ENCODE data around the gene PEA15. TPM values are rescaled to one million over a fixed set of nuclear protein-coding genes. Genes with fewer than 3 reads are reported as not detected.

The PEA15 gene
- total and polyA plus RNA-seq, 7 experiments from 2014 or later, result 4.7 to 38.6 (median 13.2) TPM

- Histone ChIP-seq H3K36me3 (ENCODE audit: control insufficient read depth in 2 of 3, insufficient read depth in 3 of 3, low read length in 3 of 3) (no peaks in the 10 kb centered on the region), H3K27me3 (ENCODE audit: control insufficient read depth in 2 of 2, insufficient read depth in 2 of 2, low read length in 2 of 2) (no peaks in the 10 kb centered on the region), H3K9me3 (ENCODE audit: control insufficient read depth in 2 of 3, low read length in 3 of 3) (no peaks in the 10 kb centered on the region), H3K4me3 (ENCODE audit: low read length) (no peak overlapping the region), H3K27ac (ENCODE audit: low read depth, low read length) (no peak overlapping the region), H3K4me1 (ENCODE audit: control insufficient read depth in 2 of 2, insufficient read depth in 2 of 2, low read length in 2 of 2) (no peaks in the 10 kb centered on the region)
- DNase-seq (no peak), ATAC-seq (no peak)
- Mint-ChIP-seq H3K27me3 (peaks cover 0 to 5% (median 0%) of the 10 kb centered on the region in 5 donors), H3K27ac (no peak overlapping the region), H3K4me3 (no peak overlapping the region), H3K36me3 (no peaks in the 10 kb centered on the region), H3K4me1 (peaks cover 0 to 2% (median 0%) of the 10 kb centered on the region in 7 donors), H3K9me3 (no peaks in the 10 kb centered on the region)
- intact Hi-C loops (cut with micrococcal nuclease), result loop anchor here (1.0 to 5.0 kb wide), 7 partner anchors 25 to 413 kb away; no protein-coding TSS in a partner anchor
- CTCF ChIA-PET, result interaction anchor here (0.6 to 4.2 kb wide), 15 partner anchors 9 to 185 kb away, joined by 3 to 47 read pairs (median 4); no protein-coding TSS in a partner anchor
- POLR2A ChIA-PET, result no interaction called here
These were observed 11.1 kb upstream of the PEA15 start for GRCh38 chr1:160193832-160194736.

GRCh38 chr1:160194737-160195059 is 10.5 kb upstream of the PEA15 start:
- ATAC-seq, result no peak
- Mint-ChIP-seq H3K27me3 (peaks cover 0 to 2% (median 0%) of the 10 kb centered on the region in 5 donors), H3K4me3 (no peak overlapping the region), H3K36me3 (no peaks in the 10 kb centered on the region), H3K27ac (no peak overlapping the region), H3K4me1 (peaks cover 0 to 2% (median 0%) of the 10 kb centered on the region in 7 donors), H3K9me3 (no peaks in the 10 kb centered on the region)
- DNase-seq, result no peak
- H3K4me1 ChIP-seq (ENCODE audit: control insufficient read depth in 2 of 2, insufficient read depth in 2 of 2, low read length in 2 of 2), result no peaks in the 10 kb centered on the region
- H3K9me3 ChIP-seq (ENCODE audit: control insufficient read depth in 2 of 3, low read length in 3 of 3), result no peaks in the 10 kb centered on the region
- H3K27me3 ChIP-seq (ENCODE audit: control insufficient read depth in 2 of 2, insufficient read depth in 2 of 2, low read length in 2 of 2), result no peaks in the 10 kb centered on the region
- intact Hi-C loops (cut with micrococcal nuclease), result loop anchor here in 1 of 2 donors (5.0 kb wide), 1 partner anchor 38 kb away; no protein-coding TSS in a partner anchor
- H3K27ac ChIP-seq (ENCODE audit: low read depth, low read length), result no peak overlapping the region
- H3K4me3 ChIP-seq (ENCODE audit: low read length), result no peak overlapping the region
- CTCF ChIA-PET, result interaction anchor here (2.2 to 3.0 kb wide), 2 partner anchors 57 to 97 kb away, joined by 6 to 15 read pairs; no protein-coding TSS in a partner anchor
- POLR2A ChIA-PET, result no interaction called here
- no peaks in the 10 kb centered on the region for H3K36me3 ChIP-seq (ENCODE audit: control insufficient read depth in 2 of 3, insufficient read depth in 3 of 3, low read length in 3 of 3)

- ChIA-PET CTCF (interaction anchor here (0.9 to 3.0 kb wide), 5 partner anchors 12 to 95 kb away, joined by 3 to 15 read pairs (median 4); no protein-coding TSS in a partner anchor), POLR2A (interaction anchor here (1.0 kb wide), 1 partner anchor 95 kb away, joined by 3 read pairs; no protein-coding TSS in a partner anchor)
- Mint-ChIP-seq H3K27me3 (peaks cover 0 to 2% (median 0%) of the 10 kb centered on the region in 5 donors), H3K4me3 (no peak overlapping the region), H3K4me1 (peaks cover 0 to 2% (median 0%) of the 10 kb centered on the region in 7 donors), H3K27ac (no peak overlapping the region), H3K9me3 (no peaks in the 10 kb centered on the region), H3K36me3 (no peaks in the 10 kb centered on the region)
- no peak for DNase-seq
- no peak overlapping the region for H3K4me3 ChIP-seq (ENCODE audit: low read length)
- H3K9me3 ChIP-seq (ENCODE audit: control insufficient read depth in 2 of 3, low read length in 3 of 3), result no peaks in the 10 kb centered on the region
- no peak overlapping the region for H3K27ac ChIP-seq (ENCODE audit: low read depth, low read length)
- no peaks in the 10 kb centered on the region for H3K36me3 ChIP-seq (ENCODE audit: control insufficient read depth in 2 of 3, insufficient read depth in 3 of 3, low read length in 3 of 3)
- no peak for ATAC-seq
- H3K27me3 ChIP-seq (ENCODE audit: control insufficient read depth in 2 of 2, insufficient read depth in 2 of 2, low read length in 2 of 2), result no peaks in the 10 kb centered on the region
- intact Hi-C loops (cut with micrococcal nuclease), result no loop called here
- H3K4me1 ChIP-seq (ENCODE audit: control insufficient read depth in 2 of 2, insufficient read depth in 2 of 2, low read length in 2 of 2), result no peaks in the 10 kb centered on the region
These were observed 9.0 kb upstream of the PEA15 start for GRCh38 chr1:160196143-160196542.

GRCh38 chr1:160197231-160197630 is 8.0 kb upstream of the PEA15 start:
- Mint-ChIP-seq H3K27ac (no peak overlapping the region), H3K4me1 (peaks cover 0 to 2% (median 0%) of the 10 kb centered on the region in 7 donors), H3K9me3 (no peaks in the 10 kb centered on the region), H3K27me3 (peaks cover 0 to 2% (median 0%) of the 10 kb centered on the region in 5 donors), H3K36me3 (no peaks in the 10 kb centered on the region), H3K4me3 (no peak overlapping the region)
- no peaks in the 10 kb centered on the region for H3K27me3 ChIP-seq (ENCODE audit: control insufficient read depth in 2 of 2, insufficient read depth in 2 of 2, low read length in 2 of 2)
- ChIA-PET CTCF (interaction anchor here (0.6 to 3.0 kb wide), 3 partner anchors 14 to 109 kb away, joined by 3 to 15 read pairs (median 3); no protein-coding TSS in a partner anchor), POLR2A (no interaction called here)
- DNase-seq, result no peak
- H3K4me3 ChIP-seq (ENCODE audit: low read length), result no peak overlapping the region
- intact Hi-C loops (cut with micrococcal nuclease), result no loop called here
- no peaks in the 10 kb centered on the region for H3K4me1 ChIP-seq (ENCODE audit: control insufficient read depth in 2 of 2, insufficient read depth in 2 of 2, low read length in 2 of 2)
- no peaks in the 10 kb centered on the region for H3K36me3 ChIP-seq (ENCODE audit: control insufficient read depth in 2 of 3, insufficient read depth in 3 of 3, low read length in 3 of 3)
- no peak overlapping the region for H3K27ac ChIP-seq (ENCODE audit: low read depth, low read length)
- no peaks in the 10 kb centered on the region for H3K9me3 ChIP-seq (ENCODE audit: control insufficient read depth in 2 of 3, low read length in 3 of 3)
- ATAC-seq, result no peak

GRCh38 chr1:160200786-160201185 is 4.4 kb upstream of the PEA15 start:
- no peak for ATAC-seq
- DNase-seq, result no peak
- Histone ChIP-seq H3K4me3 (ENCODE audit: low read length) (no peak overlapping the region), H3K27me3 (ENCODE audit: control insufficient read depth in 2 of 2, insufficient read depth in 2 of 2, low read length in 2 of 2) (no peaks in the 10 kb centered on the region), H3K36me3 (ENCODE audit: control insufficient read depth in 2 of 3, insufficient read depth in 3 of 3, low read length in 3 of 3) (no peaks in the 10 kb centered on the region), H3K4me1 (ENCODE audit: control insufficient read depth in 2 of 2, insufficient read depth in 2 of 2, low read length in 2 of 2) (peaks cover 4 to 10% of the 10 kb centered on the region in 2 donors), H3K9me3 (ENCODE audit: control insufficient read depth in 2 of 3, low read length in 3 of 3) (no peaks in the 10 kb centered on the region), H3K27ac (ENCODE audit: low read depth, low read length) (no peak overlapping the region)
- peaks cover 0 to 14% (median 11%) of the 10 kb centered on the region in 7 donors for H3K4me1 Mint-ChIP-seq
- no peaks in the 10 kb centered on the region for H3K36me3 Mint-ChIP-seq
- ChIA-PET POLR2A (no interaction called here), CTCF (interaction anchor here (1.0 kb wide), 1 partner anchor 51 kb away, joined by 3 read pairs; no protein-coding TSS in a partner anchor)
- no peaks in the 10 kb centered on the region for H3K27me3 Mint-ChIP-seq
- no peak overlapping the region for H3K27ac Mint-ChIP-seq
- H3K9me3 Mint-ChIP-seq, result peaks cover 0 to 1% (median 0%) of the 10 kb centered on the region in 11 donors
- intact Hi-C loops (cut with micrococcal nuclease), result no loop called here
- H3K4me3 Mint-ChIP-seq, result no peak overlapping the region

GRCh38 chr1:160204526-160205241 is 500 bp upstream of the PEA15 start:
- ATAC-seq, result peak; percentile 69
- ChIA-PET CTCF (interaction anchor here (1.2 kb wide), 1 partner anchor 47 kb away, joined by 5 read pairs; no protein-coding TSS in a partner anchor), POLR2A (interaction anchor here (1.0 to 2.8 kb wide), 3 partner anchors 13 to 80 kb away, joined by 3 to 11 read pairs (median 7); partner anchors contain the start of genes DCAF8 and PEX19)
- H3K27me3 Mint-ChIP-seq, result no peaks in the 10 kb centered on the region
- no peak overlapping the region for H3K27ac ChIP-seq (ENCODE audit: low read depth, low read length)
- peaks cover 0 to 2% (median 0%) of the 10 kb centered on the region in 5 donors for H3K36me3 Mint-ChIP-seq
- peaks cover 0 to 1% (median 0%) of the 10 kb centered on the region in 11 donors for H3K9me3 Mint-ChIP-seq
- peaks cover 24 to 42% (median 37%) of the 10 kb centered on the region in 7 donors for H3K4me1 Mint-ChIP-seq
- H3K4me3 ChIP-seq (ENCODE audit: low read length), result peak overlapping the region; percentile 42
- H3K36me3 ChIP-seq (ENCODE audit: control insufficient read depth in 2 of 3, insufficient read depth in 3 of 3, low read length in 3 of 3), result peaks cover 0 to 3% (median 0%) of the 10 kb centered on the region in 3 experiments
- intact Hi-C loops (cut with micrococcal nuclease), result loop anchor here (1.0 to 5.0 kb wide), 3 partner anchors 57 to 106 kb away; partner anchors contain the start of genes IGSF8 (in 2 of the 2) and PEX19 (in 1 of the 2)
- H3K9me3 ChIP-seq (ENCODE audit: control insufficient read depth in 2 of 3, low read length in 3 of 3), result no peaks in the 10 kb centered on the region
- H3K4me3 Mint-ChIP-seq, result peak overlapping the region; percentile 72 to 94 (median 86)
- no peaks in the 10 kb centered on the region for H3K27me3 ChIP-seq (ENCODE audit: control insufficient read depth in 2 of 2, insufficient read depth in 2 of 2, low read length in 2 of 2)
- peaks cover 9 to 16% of the 10 kb centered on the region in 2 donors for H3K4me1 ChIP-seq (ENCODE audit: control insufficient read depth in 2 of 2, insufficient read depth in 2 of 2, low read length in 2 of 2)
- H3K27ac Mint-ChIP-seq, result peak overlapping the region; percentile 62 to 89 (median 82)
- no peak for DNase-seq

Data from naive thymus-derived CD4-positive, alpha-beta T cell (primary cell).